ENCODE measurements around the gene FHDC1. TPM values are rescaled to one million over a fixed set of nuclear protein-coding genes. Genes with fewer than 3 reads are reported as not detected.

The FHDC1 gene
- total RNA-seq, 5 donors from 2014 or later (not counting 1 experiment from before 2014, with no cell fraction given): 0.08 to 0.28 (median 0.17) TPM; not detected in 1

GRCh38 chr4:152944666-152945320 is 8.7 kb downstream of the FHDC1 start:
- peaks cover 3 to 7% of the 10 kb centered on the region in 2 experiments for H3K27me3 ChIP-seq (replicated peaks in 1 of 2; ENCODE audit: control insufficient read depth in 2 of 2, extremely low read depth in 1 of 2, insufficient read depth in 2 of 2, low read length in 1 of 2)
- ATAC-seq (replicated peaks in 1 of 4) (no peak), DNase-seq (no peak)
- H3K36me3 ChIP-seq (ENCODE audit: control insufficient read depth in 2 of 2, extremely low read depth in 1 of 2, insufficient read depth in 1 of 2, low read length in 1 of 2): no peaks in the 10 kb centered on the region
- 58% methylated on average over 2 of the region's 4 CpGs for WGBS (ENCODE audit: insufficient coverage)
- POLR2A ChIA-PET: interaction anchor here in 1 of 2 donors (0.6 kb wide), 1 partner anchor 1372 kb away, joined by 3 read pairs; no protein-coding TSS in a partner anchor
- H3K4me1 ChIP-seq (ENCODE audit: control insufficient read depth in 1 of 2, extremely low read depth in 1 of 2, insufficient read depth in 2 of 2, low read length in 2 of 2): no peaks in the 10 kb centered on the region
- Mint-ChIP-seq H3K27ac (no peak overlapping the region), H3K27me3 (peaks cover 21 to 34% of the 10 kb centered on the region in 2 donors), H3K4me3 (no peak overlapping the region), H3K9me3 (no peaks in the 10 kb centered on the region), H3K4me1 (no peaks in the 10 kb centered on the region), H3K36me3 (peaks cover 2% of the 10 kb centered on the region)
- no peaks in the 10 kb centered on the region for H3K9me3 ChIP-seq
- CTCF ChIA-PET: no interaction called here
- H3K4me3 ChIP-seq (ENCODE audit: control insufficient read depth in 1 of 2, extremely low read depth in 1 of 2, low read length in 1 of 2): no peak overlapping the region
- H3K27ac ChIP-seq (ENCODE audit: low read length): no peak overlapping the region

GRCh38 chr4:152945639-152946038 is 9.5 kb downstream of the FHDC1 start:
- Histone ChIP-seq H3K4me3 (ENCODE audit: control insufficient read depth in 1 of 2, extremely low read depth in 1 of 2, low read length in 1 of 2) (no peak overlapping the region), H3K4me1 (ENCODE audit: control insufficient read depth in 1 of 2, extremely low read depth in 1 of 2, insufficient read depth in 2 of 2, low read length in 2 of 2) (no peaks in the 10 kb centered on the region), H3K9me3 (no peaks in the 10 kb centered on the region), H3K36me3 (ENCODE audit: control insufficient read depth in 2 of 2, extremely low read depth in 1 of 2, insufficient read depth in 1 of 2, low read length in 1 of 2) (no peaks in the 10 kb centered on the region), H3K27ac (ENCODE audit: low read length) (no peak overlapping the region), H3K27me3 (replicated peaks in 1 of 2; ENCODE audit: control insufficient read depth in 2 of 2, extremely low read depth in 1 of 2, insufficient read depth in 2 of 2, low read length in 1 of 2) (peaks cover 0 to 13% of the 10 kb centered on the region in 2 experiments)
- H3K27ac Mint-ChIP-seq: no peak overlapping the region
- no peaks in the 10 kb centered on the region for H3K9me3 Mint-ChIP-seq
- H3K36me3 Mint-ChIP-seq: peaks cover 2% of the 10 kb centered on the region
- ATAC-seq (replicated peaks in 1 of 4) (no peak), DNase-seq (no peak)
- H3K27me3 Mint-ChIP-seq: peaks cover 14 to 25% of the 10 kb centered on the region in 2 donors
- CTCF ChIA-PET: no interaction called here
- POLR2A ChIA-PET: no interaction called here
- 100% methylated on average over 1 of the region's 9 CpGs for WGBS (ENCODE audit: insufficient coverage)
- no peak overlapping the region for H3K4me3 Mint-ChIP-seq
- no peaks in the 10 kb centered on the region for H3K4me1 Mint-ChIP-seq

- Mint-ChIP-seq H3K9me3 (no peaks in the 10 kb centered on the region), H3K27me3 (peaks cover 18 to 27% of the 10 kb centered on the region in 2 donors), H3K36me3 (peaks cover 2% of the 10 kb centered on the region), H3K4me1 (no peaks in the 10 kb centered on the region), H3K27ac (no peak overlapping the region), H3K4me3 (no peak overlapping the region)
- H3K9me3 ChIP-seq: no peaks in the 10 kb centered on the region
- CTCF ChIA-PET: no interaction called here
- no peak for DNase-seq
- ATAC-seq (replicated peaks in 1 of 4): no peak
- POLR2A ChIA-PET: interaction anchor here in 1 of 2 donors (0.6 kb wide), 1 partner anchor 19 kb away, joined by 4 read pairs; no protein-coding TSS in a partner anchor
- WGBS (ENCODE audit: insufficient coverage): 100% methylated on average over 2 of the region's 4 CpGs
- no peaks in the 10 kb centered on the region for H3K36me3 ChIP-seq (ENCODE audit: control insufficient read depth in 2 of 2, extremely low read depth in 1 of 2, insufficient read depth in 1 of 2, low read length in 1 of 2)
- H3K27ac ChIP-seq (ENCODE audit: low read length): no peak overlapping the region
- no peak overlapping the region for H3K4me3 ChIP-seq (ENCODE audit: control insufficient read depth in 1 of 2, extremely low read depth in 1 of 2, low read length in 1 of 2)
- peaks cover 0 to 13% of the 10 kb centered on the region in 2 experiments for H3K27me3 ChIP-seq (replicated peaks in 1 of 2; ENCODE audit: control insufficient read depth in 2 of 2, extremely low read depth in 1 of 2, insufficient read depth in 2 of 2, low read length in 1 of 2)
- H3K4me1 ChIP-seq (ENCODE audit: control insufficient read depth in 1 of 2, extremely low read depth in 1 of 2, insufficient read depth in 2 of 2, low read length in 2 of 2): no peaks in the 10 kb centered on the region
These were observed 10.3 kb downstream of the FHDC1 start for GRCh38 chr4:152946446-152946845.

- no peak overlapping the region for H3K4me3 Mint-ChIP-seq
- H3K27me3 Mint-ChIP-seq: peaks cover 18 to 20% of the 10 kb centered on the region in 2 donors
- peaks cover 2% of the 10 kb centered on the region for H3K36me3 Mint-ChIP-seq
- H3K9me3 Mint-ChIP-seq: no peaks in the 10 kb centered on the region
- Histone ChIP-seq H3K9me3 (no peaks in the 10 kb centered on the region), H3K36me3 (ENCODE audit: control insufficient read depth in 2 of 2, extremely low read depth in 1 of 2, insufficient read depth in 1 of 2, low read length in 1 of 2) (no peaks in the 10 kb centered on the region), H3K27ac (ENCODE audit: low read length) (no peak overlapping the region), H3K27me3 (replicated peaks in 1 of 2; ENCODE audit: control insufficient read depth in 2 of 2, extremely low read depth in 1 of 2, insufficient read depth in 2 of 2, low read length in 1 of 2) (peaks cover 0 to 13% of the 10 kb centered on the region in 2 experiments), H3K4me3 (ENCODE audit: control insufficient read depth in 1 of 2, extremely low read depth in 1 of 2, low read length in 1 of 2) (no peak overlapping the region), H3K4me1 (ENCODE audit: control insufficient read depth in 1 of 2, extremely low read depth in 1 of 2, insufficient read depth in 2 of 2, low read length in 2 of 2) (no peaks in the 10 kb centered on the region)
- ATAC-seq (replicated peaks in 1 of 4): no peak
- 100% methylated on average over 1 of the region's 2 CpGs for WGBS (ENCODE audit: insufficient coverage)
- ChIA-PET CTCF (no interaction called here), POLR2A (interaction anchor here in 1 of 2 donors (0.6 to 0.7 kb wide), 2 partner anchors 13 to 20 kb away, joined by 4 to 5 read pairs; no protein-coding TSS in a partner anchor)
- no peak overlapping the region for H3K27ac Mint-ChIP-seq
- no peaks in the 10 kb centered on the region for H3K4me1 Mint-ChIP-seq
- no peak for DNase-seq
These were observed 11.2 kb downstream of the FHDC1 start for GRCh38 chr4:152947311-152947710.

- Histone ChIP-seq H3K27me3 (replicated peaks in 1 of 2; ENCODE audit: control insufficient read depth in 2 of 2, extremely low read depth in 1 of 2, insufficient read depth in 2 of 2, low read length in 1 of 2) (peaks cover 0 to 16% of the 10 kb centered on the region in 2 experiments), H3K4me1 (ENCODE audit: control insufficient read depth in 1 of 2, extremely low read depth in 1 of 2, insufficient read depth in 2 of 2, low read length in 2 of 2) (no peaks in the 10 kb centered on the region), H3K4me3 (ENCODE audit: control insufficient read depth in 1 of 2, extremely low read depth in 1 of 2, low read length in 1 of 2) (no peak overlapping the region), H3K27ac (ENCODE audit: low read length) (no peak overlapping the region), H3K9me3 (no peaks in the 10 kb centered on the region), H3K36me3 (ENCODE audit: control insufficient read depth in 2 of 2, extremely low read depth in 1 of 2, insufficient read depth in 1 of 2, low read length in 1 of 2) (no peaks in the 10 kb centered on the region)
- peaks cover 18 to 20% of the 10 kb centered on the region in 2 donors for H3K27me3 Mint-ChIP-seq
- H3K36me3 Mint-ChIP-seq: peaks cover 2% of the 10 kb centered on the region
- ChIA-PET CTCF (interaction anchor here (0.6 to 1.0 kb wide), 3 partner anchors 20 to 44 kb away, joined by 3 read pairs; no protein-coding TSS in a partner anchor), POLR2A (interaction anchor here in 1 of 2 donors (0.5 kb wide), 1 partner anchor 143 kb away, joined by 3 read pairs; no protein-coding TSS in a partner anchor)
- no peak for DNase-seq
- 93% methylated on average over 4 of the region's 8 CpGs for WGBS (ENCODE audit: insufficient coverage)
- H3K4me3 Mint-ChIP-seq: no peak overlapping the region
- no peak overlapping the region for H3K27ac Mint-ChIP-seq
- no peaks in the 10 kb centered on the region for H3K4me1 Mint-ChIP-seq
- no peaks in the 10 kb centered on the region for H3K9me3 Mint-ChIP-seq
- ATAC-seq (replicated peaks in 1 of 4): no peak
These were observed 13.8 kb downstream of the FHDC1 start for GRCh38 chr4:152949930-152950329.

GRCh38 chr4:152950402-152951274 is 14.5 kb downstream of the FHDC1 start:
- Histone ChIP-seq H3K4me1 (ENCODE audit: control insufficient read depth in 1 of 2, extremely low read depth in 1 of 2, insufficient read depth in 2 of 2, low read length in 2 of 2) (no peaks in the 10 kb centered on the region), H3K9me3 (no peaks in the 10 kb centered on the region), H3K27me3 (replicated peaks in 1 of 2; ENCODE audit: control insufficient read depth in 2 of 2, extremely low read depth in 1 of 2, insufficient read depth in 2 of 2, low read length in 1 of 2) (peaks cover 0 to 16% of the 10 kb centered on the region in 2 experiments), H3K36me3 (ENCODE audit: control insufficient read depth in 2 of 2, extremely low read depth in 1 of 2, insufficient read depth in 1 of 2, low read length in 1 of 2) (no peaks in the 10 kb centered on the region), H3K27ac (ENCODE audit: low read length) (no peak overlapping the region), H3K4me3 (ENCODE audit: control insufficient read depth in 1 of 2, extremely low read depth in 1 of 2, low read length in 1 of 2) (no peak overlapping the region)
- POLR2A ChIA-PET: no interaction called here
- no peaks in the 10 kb centered on the region for H3K9me3 Mint-ChIP-seq
- CTCF ChIA-PET: interaction anchor here in 1 of 2 donors (0.6 to 0.7 kb wide), 2 partner anchors 20 to 44 kb away, joined by 3 read pairs; no protein-coding TSS in a partner anchor
- no peak for ATAC-seq (replicated peaks in 1 of 4)
- H3K36me3 Mint-ChIP-seq: peaks cover 2% of the 10 kb centered on the region
- H3K4me1 Mint-ChIP-seq: no peaks in the 10 kb centered on the region
- DNase-seq: no peak
- H3K27ac Mint-ChIP-seq: no peak overlapping the region
- 65% methylated on average over 3 of the region's 11 CpGs for whole genome bisulfite sequencing (ENCODE audit: insufficient coverage)
- H3K27me3 Mint-ChIP-seq: peaks cover 18 to 19% of the 10 kb centered on the region in 2 donors
- no peak overlapping the region for H3K4me3 Mint-ChIP-seq

Data from T-cell (primary cell).